ENCODE data around the gene RAB18.

GRCh38 chr10:27518261-27518660 lies 14.2 kb downstream of the RAB18 start:
- TF ChIP-seq CTCF (IDR thresholded peaks at IDR 0.05), result no peak
- TF ChIP-seq POLR2A (IDR thresholded peaks at IDR 0.05), result no peak
